Activated naive CD8-positive, alpha-beta T cell treated with anti-CD3 and anti-CD28 coated beads, Interleukin-2, amount 50 U/mL, for 24 hours (primary cell): ENCODE results near the gene PITPNM1.

Source experiments
- ATAC-seq: fragments of 150-1000 bp; cut with Tn5 transposase; one replicate; pipeline ENCODE4 v1.10.0; 2021
- DNase-seq: peaks from one replicate; pipeline ENCODE4 v3.0.0; 2021
- H3K27ac Mint-ChIP-seq: one replicate; pipeline ENCODE4 v1.8.0; 2021; ENCODE audit warnings: mild to moderate bottlenecking, mixed read lengths
- H3K27me3 Mint-ChIP-seq: one replicate; pipeline ENCODE4 v1.8.0; 2021; ENCODE audit warnings: mixed read lengths
- H3K36me3 Mint-ChIP-seq: one replicate; pipeline ENCODE4 v1.8.0; 2021; ENCODE audit warnings: low read depth, mixed read lengths
- H3K4me1 Mint-ChIP-seq: one replicate; pipeline ENCODE4 v1.8.0; 2021; ENCODE audit warnings: mixed read lengths
- H3K4me3 Mint-ChIP-seq: one replicate; pipeline ENCODE4 v1.8.0; 2021; ENCODE audit warnings: mild to moderate bottlenecking, moderate library complexity, mixed read lengths
- H3K9me3 Mint-ChIP-seq: one replicate; pipeline ENCODE4 v1.8.0; 2021; ENCODE audit warnings: mixed read lengths

Gene PITPNM1

GRCh38 chr11:67534070-67534679 is 29.0 kb upstream of the PITPNM1 start:
- Mint-ChIP-seq H3K36me3 (peaks cover 3% of the 10 kb centered on the region), H3K4me3 (no peak overlapping the region), H3K9me3 (peaks cover 14% of the 10 kb centered on the region), H3K27me3 (peaks cover 3% of the 10 kb centered on the region), H3K27ac (no peak overlapping the region), H3K4me1 (no peaks in the 10 kb centered on the region)
- DNase-seq: no peak
- ATAC-seq: no peak

GRCh38 chr11:67532889-67533288 is 27.7 kb upstream of the PITPNM1 start:
- DNase-seq (no peak), ATAC-seq (no peak)
- H3K27ac Mint-ChIP-seq: no peak overlapping the region
- peaks cover 14% of the 10 kb centered on the region for H3K9me3 Mint-ChIP-seq
- H3K27me3 Mint-ChIP-seq: peaks cover 3% of the 10 kb centered on the region
- no peaks in the 10 kb centered on the region for H3K4me1 Mint-ChIP-seq
- H3K36me3 Mint-ChIP-seq: peaks cover 3% of the 10 kb centered on the region
- H3K4me3 Mint-ChIP-seq: no peak overlapping the region

- Mint-ChIP-seq H3K27me3 (peaks cover 7% of the 10 kb centered on the region), H3K36me3 (peaks cover 3% of the 10 kb centered on the region), H3K9me3 (peaks cover 14% of the 10 kb centered on the region), H3K4me3 (no peak overlapping the region), H3K4me1 (no peaks in the 10 kb centered on the region), H3K27ac (no peak overlapping the region)
- ATAC-seq (no peak), DNase-seq (no peak)
These were observed 25.1 kb upstream of the PITPNM1 start for GRCh38 chr11:67530282-67530592.

- H3K4me1 Mint-ChIP-seq: no peaks in the 10 kb centered on the region
- ATAC-seq: no peak
- no peak for DNase-seq
- H3K36me3 Mint-ChIP-seq: no peaks in the 10 kb centered on the region
- H3K27me3 Mint-ChIP-seq: peaks cover 5% of the 10 kb centered on the region
- H3K9me3 Mint-ChIP-seq: peaks cover 5% of the 10 kb centered on the region
- H3K4me3 Mint-ChIP-seq: no peak overlapping the region
- no peak overlapping the region for H3K27ac Mint-ChIP-seq
These were observed 23.2 kb upstream of the PITPNM1 start for GRCh38 chr11:67528376-67528775.

- Mint-ChIP-seq H3K36me3 (no peaks in the 10 kb centered on the region), H3K4me1 (no peaks in the 10 kb centered on the region), H3K27me3 (peaks cover 5% of the 10 kb centered on the region), H3K4me3 (no peak overlapping the region), H3K27ac (no peak overlapping the region), H3K9me3 (no peaks in the 10 kb centered on the region)
- no peak for ATAC-seq
- DNase-seq: no peak
These were observed 20.3 kb upstream of the PITPNM1 start for GRCh38 chr11:67525275-67525976.

- H3K27ac Mint-ChIP-seq: no peak overlapping the region
- H3K4me3 Mint-ChIP-seq: no peak overlapping the region
- no peaks in the 10 kb centered on the region for H3K36me3 Mint-ChIP-seq
- no peaks in the 10 kb centered on the region for H3K4me1 Mint-ChIP-seq
- ATAC-seq (no peak), DNase-seq (no peak)
- H3K27me3 Mint-ChIP-seq: peaks cover 5% of the 10 kb centered on the region
- no peaks in the 10 kb centered on the region for H3K9me3 Mint-ChIP-seq
These were observed 19.3 kb upstream of the PITPNM1 start for GRCh38 chr11:67524480-67524808.

GRCh38 chr11:67523556-67524479 is 18.7 kb upstream of the PITPNM1 start:
- peaks cover 5% of the 10 kb centered on the region for H3K27me3 Mint-ChIP-seq
- H3K9me3 Mint-ChIP-seq: no peaks in the 10 kb centered on the region
- no peak for ATAC-seq
- H3K36me3 Mint-ChIP-seq: no peaks in the 10 kb centered on the region
- H3K4me3 Mint-ChIP-seq: no peak overlapping the region
- no peak for DNase-seq
- no peaks in the 10 kb centered on the region for H3K4me1 Mint-ChIP-seq
- H3K27ac Mint-ChIP-seq: no peak overlapping the region

- ATAC-seq (no peak), DNase-seq (no peak)
- H3K27ac Mint-ChIP-seq: no peak within 1 kb of the TSS
- no peaks in the 10 kb centered on the region for H3K36me3 Mint-ChIP-seq
- no peaks in the 10 kb centered on the region for H3K9me3 Mint-ChIP-seq
- peaks cover 5% of the 10 kb centered on the region for H3K27me3 Mint-ChIP-seq
- H3K4me3 Mint-ChIP-seq: no peak within 1 kb of the TSS
- no peaks in the 10 kb centered on the region for H3K4me1 Mint-ChIP-seq
These were observed 17.8 kb upstream of the PITPNM1 start, which contains the start of gene CABP2 for GRCh38 chr11:67522844-67523555. Gene CABP2, minus strand, starts transcription at chr11:67523446. Its CDS starts 120 bp downstream, at chr11:67523326.

GRCh38 chr11:67522338-67522737 is 17.2 kb upstream of the PITPNM1 start:
- DNase-seq: no peak
- H3K9me3 Mint-ChIP-seq: no peaks in the 10 kb centered on the region
- ATAC-seq: no peak
- peaks cover 2% of the 10 kb centered on the region for H3K27me3 Mint-ChIP-seq
- no peaks in the 10 kb centered on the region for H3K4me1 Mint-ChIP-seq
- H3K27ac Mint-ChIP-seq: no peak overlapping the region
- H3K4me3 Mint-ChIP-seq: no peak overlapping the region
- no peaks in the 10 kb centered on the region for H3K36me3 Mint-ChIP-seq

GRCh38 chr11:67521924-67522323 is 16.8 kb upstream of the PITPNM1 start:
- Mint-ChIP-seq H3K4me1 (no peaks in the 10 kb centered on the region), H3K27ac (no peak overlapping the region), H3K36me3 (no peaks in the 10 kb centered on the region), H3K27me3 (no peaks in the 10 kb centered on the region), H3K4me3 (no peak overlapping the region), H3K9me3 (no peaks in the 10 kb centered on the region)
- ATAC-seq (no peak), DNase-seq (no peak)

- H3K27me3 Mint-ChIP-seq: no peaks in the 10 kb centered on the region
- H3K27ac Mint-ChIP-seq: no peak overlapping the region
- H3K36me3 Mint-ChIP-seq: no peaks in the 10 kb centered on the region
- ATAC-seq (no peak), DNase-seq (no peak)
- no peaks in the 10 kb centered on the region for H3K4me1 Mint-ChIP-seq
- no peak overlapping the region for H3K4me3 Mint-ChIP-seq
- no peaks in the 10 kb centered on the region for H3K9me3 Mint-ChIP-seq
These were observed 16.0 kb upstream of the PITPNM1 start for GRCh38 chr11:67520856-67521824.

- DNase-seq (no peak), ATAC-seq (no peak)
- H3K27ac Mint-ChIP-seq: no peak overlapping the region
- no peaks in the 10 kb centered on the region for H3K36me3 Mint-ChIP-seq
- no peak overlapping the region for H3K4me3 Mint-ChIP-seq
- H3K27me3 Mint-ChIP-seq: no peaks in the 10 kb centered on the region
- H3K9me3 Mint-ChIP-seq: no peaks in the 10 kb centered on the region
- no peaks in the 10 kb centered on the region for H3K4me1 Mint-ChIP-seq
These were observed 14.6 kb upstream of the PITPNM1 start for GRCh38 chr11:67519726-67520125.

- H3K27me3 Mint-ChIP-seq: no peaks in the 10 kb centered on the region
- DNase-seq (no peak), ATAC-seq (no peak)
- no peaks in the 10 kb centered on the region for H3K4me1 Mint-ChIP-seq
- H3K27ac Mint-ChIP-seq: no peak overlapping the region
- H3K9me3 Mint-ChIP-seq: no peaks in the 10 kb centered on the region
- H3K36me3 Mint-ChIP-seq: no peaks in the 10 kb centered on the region
- H3K4me3 Mint-ChIP-seq: no peak overlapping the region
These were observed 12.8 kb upstream of the PITPNM1 start for GRCh38 chr11:67517784-67518552.
